NCI-H345 treated with DMSO at 0.1 percent for 48 hours (cell line): ENCODE measurements around the gene TMEM9.

Experiments
- DNase-seq: peaks from one replicate; lab custom pipeline; 2025; ENCODE audit not compliant: unreplicated experiment; lab: John Stamatoyannopoulos, UW

Gene TMEM9

GRCh38 chr1:201128962-201129361, 25.3 kb downstream of the TMEM9 start:
- DNase-seq = no peak

GRCh38 chr1:201128476-201128875, 25.8 kb downstream of the TMEM9 start:
- no peak for DNase-seq

GRCh38 chr1:201127755-201128455, 26.4 kb downstream of the TMEM9 start:
- DNase-seq = no peak

GRCh38 chr1:201126832-201127754, 27.2 kb downstream of the TMEM9 start, which contains the start of gene ASCL5:
ASCL5 (minus strand) TSS chr1:201127184; CDS start chr1:201115372, 11,812 bp downstream.
- DNase-seq = no peak

GRCh38 chr1:201126463-201126831, 27.8 kb downstream of the TMEM9 start:
- DNase-seq = no peak

- DNase-seq = no peak
Observed at GRCh38 chr1:201125800-201126199, 28.5 kb downstream of the TMEM9 start.

GRCh38 chr1:201125019-201125418, 29.3 kb downstream of the TMEM9 start:
- no peak for DNase-seq

GRCh38 chr1:201123866-201124265, 30.4 kb downstream of the TMEM9 start:
- no peak for DNase-seq

GRCh38 chr1:201122321-201122957, 31.8 kb downstream of the TMEM9 start:
- no peak for DNase-seq

- no peak for DNase-seq
Observed at GRCh38 chr1:201119206-201120197, 34.8 kb downstream of the TMEM9 start.

- no peak for DNase-seq
Observed at GRCh38 chr1:201116091-201116490, 38.2 kb downstream of the TMEM9 start.

GRCh38 chr1:201115390-201115937, 38.8 kb downstream of the TMEM9 start:
- no peak for DNase-seq

GRCh38 chr1:201114245-201115131, 39.8 kb downstream of the TMEM9 start:
- peak; percentile 91 for DNase-seq

- peak; percentile 56 for DNase-seq
Observed at GRCh38 chr1:201113451-201114244, 40.6 kb downstream of the TMEM9 start.

GRCh38 chr1:201112926-201113325, 41.3 kb downstream of the TMEM9 start:
- DNase-seq = no peak

GRCh38 chr1:201112173-201112731, 42.0 kb downstream of the TMEM9 start, which contains the start of gene CACNA1S:
CACNA1S (minus strand) TSS chr1:201112426; CDS start chr1:201112339, 87 bp downstream.
- no peak for DNase-seq

- no peak for DNase-seq
Observed at GRCh38 chr1:201111672-201112071, 42.6 kb downstream of the TMEM9 start.

- no peak for DNase-seq
Observed at GRCh38 chr1:201111156-201111555, 43.1 kb downstream of the TMEM9 start.
